GM23338 (cell line): ENCODE data around the gene LRBA. TPM values are rescaled to one million over a fixed set of nuclear protein-coding genes. Genes with fewer than 3 reads are reported as not detected.

Experiments used
- ATAC-seq: fragments of 200-7000 bp; cut with Tn5 transposase; 3 replicates; pipeline ENCODE4 v1.9.1; 2020
- DNase-seq: peaks from one replicate; pipeline ENCODE4 v3.0.0-alpha.2; 2015; ENCODE audit warnings: low spot score
- H2AFZ ChIP-seq: fragments of 200-600 bp; sonication (generic); 2 replicates; pipeline ENCODE4 v1.8.0; 2016; ENCODE audit warnings: antibody characterized with exemption, mild to moderate bottlenecking, moderate library complexity
- H3F3A ChIP-seq: fragments of 200-600 bp; sonication (generic); replicated peaks from 2 replicates; pipeline ENCODE4 v1.8.0; 2017; ENCODE audit warnings: antibody characterized with exemption, mixed run types, low read depth
- H3K27ac ChIP-seq: fragments of 200-600 bp; sonication (generic); 2 replicates; pipeline ENCODE4 v1.6.1; 2016; ENCODE audit warnings: low read depth
- H3K27me3 ChIP-seq: fragments of 200-600 bp; sonication (generic); 2 replicates; pipeline ENCODE4 v1.8.0; 2016; ENCODE audit warnings: mild to moderate bottlenecking, mixed run types, moderate library complexity; ENCODE audit not compliant: insufficient read depth
- H3K36me3 ChIP-seq: fragments of 200-600 bp; sonication (generic); 2 replicates; pipeline ENCODE4 v1.8.0; 2016; ENCODE audit warnings: mild to moderate bottlenecking; ENCODE audit not compliant: insufficient read depth
- H3K4me1 ChIP-seq: fragments of 200-600 bp; sonication (generic); 2 replicates; pipeline ENCODE4 v1.8.0; 2016; ENCODE audit warnings: mild to moderate bottlenecking, moderate library complexity; ENCODE audit not compliant: insufficient read depth
- H3K4me2 ChIP-seq: fragments of 200-600 bp; sonication (generic); 2 replicates; pipeline ENCODE4 v1.7.1; 2017; ENCODE audit warnings: mixed run types
- H3K4me3 ChIP-seq: fragments of 200-600 bp; sonication (generic); 2 replicates; pipeline ENCODE4 v1.6.1; 2016; ENCODE audit warnings: mixed run types
- H3K79me2 ChIP-seq: fragments of 200-600 bp; sonication (generic); replicated peaks from 2 replicates; pipeline ENCODE4 v1.8.0; 2017; ENCODE audit warnings: mild to moderate bottlenecking; ENCODE audit not compliant: insufficient read depth
- H3K9me2 ChIP-seq: fragments of 200-600 bp; sonication (generic); 2 replicates; pipeline ENCODE4 v1.8.0; 2017; ENCODE audit not compliant: insufficient read depth
- H4K20me1 ChIP-seq: fragments of 200-600 bp; sonication (generic); replicated peaks from 2 replicates; pipeline ENCODE4 v1.8.0; 2017; ENCODE audit warnings: mild to moderate bottlenecking; ENCODE audit not compliant: insufficient read depth
- H3K27ac Mint-ChIP-seq: 2 replicates; pipeline ENCODE4 v1.8.0; 2020; ENCODE audit warnings: inconsistent platforms, mild to moderate bottlenecking, moderate library complexity, mixed read lengths
- H3K27me3 Mint-ChIP-seq: 3 replicates; pipeline ENCODE4 v1.8.0; 2022; ENCODE audit warnings: low read depth, mild to moderate bottlenecking, moderate library complexity, mixed read lengths, inconsistent platforms; ENCODE audit not compliant: insufficient read depth, poor library complexity
- H3K36me3 Mint-ChIP-seq: 3 replicates; pipeline ENCODE4 v1.8.0; 2021; ENCODE audit warnings: low read depth, mild to moderate bottlenecking, inconsistent platforms, moderate library complexity, mixed read lengths
- H3K4me1 Mint-ChIP-seq: 3 replicates; pipeline ENCODE4 v1.8.0; 2020; ENCODE audit warnings: mild to moderate bottlenecking, inconsistent platforms, mixed read lengths
- H3K4me3 Mint-ChIP-seq: 3 replicates; pipeline ENCODE4 v1.8.0; 2021; ENCODE audit warnings: moderate library complexity, mild to moderate bottlenecking, inconsistent platforms, mixed read lengths
- H3K9me3 Mint-ChIP-seq: 3 replicates; pipeline ENCODE4 v1.8.0; 2020; ENCODE audit warnings: moderate library complexity, mild to moderate bottlenecking, inconsistent platforms, mixed read lengths
- CREB1 ChIP-seq: fragments of 250-450 bp; sonication (Bioruptor Pico); IDR thresholded peaks from 2 replicates; pipeline ENCODE4 v1.5.0; 2020; ENCODE audit warnings: low read depth, mild to moderate bottlenecking, moderate library complexity
- CTCF ChIP-seq, 2 experiments: fragments of 200-600 bp in 1 of 2; sonication (generic) in 1 of 2; conservative IDR thresholded peaks; 2 replicates each; pipeline versions ENCODE4 v1.5.1 to v1.6.1; 2016 to 2017; ENCODE audit warnings: antibody characterized with exemption in 2 of 2, low read depth in 2 of 2, mild to moderate bottlenecking in 2 of 2, moderate library complexity in 1 of 2
- EZH2phosphoT487 ChIP-seq: fragments of 200-600 bp; sonication (generic); IDR thresholded peaks from one replicate; pipeline ENCODE4 v1.8.1; 2018; ENCODE audit warnings: antibody characterized with exemption; ENCODE audit not compliant: unreplicated experiment
- JUNB ChIP-seq: IDR thresholded peaks from one replicate; pipeline ENCODE4 v1.6.1; 2016; ENCODE audit warnings: antibody characterized with exemption; ENCODE audit not compliant: unreplicated experiment
- POLR2AphosphoS5 ChIP-seq: IDR thresholded peaks from 2 replicates; pipeline ENCODE4 v1.6.1; 2016; ENCODE audit warnings: antibody characterized with exemption, low read depth
- REST ChIP-seq: IDR thresholded peaks from one replicate; pipeline ENCODE4 v1.6.1; 2018; ENCODE audit warnings: antibody characterized with exemption; ENCODE audit not compliant: unreplicated experiment
- ZNF114 ChIP-seq: fragments of 250-450 bp; sonication (Bioruptor Pico); IDR thresholded peaks from 2 replicates; pipeline ENCODE4 v1.5.0; 2020; ENCODE audit warnings: mild to moderate bottlenecking, moderate library complexity
- ZNF331 ChIP-seq: fragments of 250-450 bp; sonication (Bioruptor Pico); IDR thresholded peaks from 2 replicates; pipeline ENCODE4 v1.5.0; 2020; ENCODE audit warnings: low read depth, mild to moderate bottlenecking, moderate library complexity
- polyA plus RNA-seq: library from polyadenylated mRNA; unstranded; fragments of >200 nt; fragmentation: Nextera tagmentation; extraction: Ambion mirVana; gene quantifications from 2 replicates; pipeline ENCODE4 v1.2.1, GENCODE V29; 2016
- total RNA-seq: library from RNA; depleted of rRNA; stranded (reverse); fragments of >200 nt; shearing (Covaris generic); gene quantifications from 2 replicates; pipeline ENCODE4 v1.2.3, GENCODE V29; 2014

The LRBA gene
- total and polyA plus RNA-seq, 2 experiments from 2014 or later: 23.3 to 126 TPM

- Histone ChIP-seq H3K4me2 (no peak overlapping the region), H3K27ac (no peak overlapping the region), H3K4me1 (peaks cover 19% of the 10 kb centered on the region), H4K20me1 (no peaks in the 10 kb centered on the region), H3K36me3 (no peaks in the 10 kb centered on the region), H3K79me2 (no peaks in the 10 kb centered on the region), H3F3A (no peaks in the 10 kb centered on the region), H3K9me2 (no peaks in the 10 kb centered on the region), H3K27me3 (no peaks in the 10 kb centered on the region), H2AFZ (no peak overlapping the region), H3K4me3 (no peak overlapping the region)
- Mint-ChIP-seq H3K4me3 (no peak overlapping the region), H3K36me3 (no peaks in the 10 kb centered on the region), H3K27ac (no peak overlapping the region), H3K9me3 (no peaks in the 10 kb centered on the region), H3K4me1 (peaks cover 20% of the 10 kb centered on the region; the same call in 2 of the 3 replicates), H3K27me3 (peaks cover 2% of the 10 kb centered on the region)
- TF ChIP-seq CREB1 (no peak), EZH2phosphoT487 (no peak), ZNF114 (CRISPR knock-in tag) (no peak), ZNF331 (no peak), JUNB (no peak)
- ATAC-seq: no peak
- DNase-seq: no peak
Observed at GRCh38 chr4:150243932-150244331, 771.2 kb downstream of the LRBA start.

- peaks cover 17% of the 10 kb centered on the region; the same call in 2 of the 3 replicates for H3K4me1 Mint-ChIP-seq
- peaks cover 2% of the 10 kb centered on the region for H3K27me3 Mint-ChIP-seq
- ATAC-seq (peak; percentile 91), DNase-seq (peak; percentile 80)
- Histone ChIP-seq H3K4me1 (peaks cover 18% of the 10 kb centered on the region), H4K20me1 (no peaks in the 10 kb centered on the region), H3K79me2 (no peaks in the 10 kb centered on the region), H3K4me3 (no peak overlapping the region), H3K36me3 (no peaks in the 10 kb centered on the region), H3K27me3 (no peaks in the 10 kb centered on the region), H3F3A (no peaks in the 10 kb centered on the region), H3K9me2 (no peaks in the 10 kb centered on the region), H3K27ac (no peak overlapping the region), H2AFZ (no peak overlapping the region), H3K4me2 (no peak overlapping the region)
- no peak overlapping the region for H3K4me3 Mint-ChIP-seq
- TF ChIP-seq CREB1 (peak; percentile 13; the same call in 1 of the 2 replicates), POLR2AphosphoS5 (no peak), CTCF (conservative IDR thresholded peaks at IDR 0.05; ENCODE audit: low read depth in 2 of 2) (peak; percentile 93 to 95)
- no peaks in the 10 kb centered on the region for H3K36me3 Mint-ChIP-seq
- no peak overlapping the region for H3K27ac Mint-ChIP-seq
- H3K9me3 Mint-ChIP-seq: no peaks in the 10 kb centered on the region
Observed at GRCh38 chr4:150242820-150243458, 772.1 kb downstream of the LRBA start.

GRCh38 chr4:150240011-150240410 lies 775.1 kb downstream of the LRBA start:
- Histone ChIP-seq H3K27ac (no peak overlapping the region), H3K36me3 (no peaks in the 10 kb centered on the region), H3K4me1 (peaks cover 20% of the 10 kb centered on the region), H3K4me3 (no peak overlapping the region), H3F3A (no peaks in the 10 kb centered on the region), H3K4me2 (no peak overlapping the region), H3K9me2 (no peaks in the 10 kb centered on the region), H3K27me3 (no peaks in the 10 kb centered on the region), H2AFZ (no peak overlapping the region), H3K79me2 (no peaks in the 10 kb centered on the region), H4K20me1 (no peaks in the 10 kb centered on the region)
- DNase-seq (no peak), ATAC-seq (no peak)
- Mint-ChIP-seq H3K27ac (no peak overlapping the region), H3K36me3 (no peaks in the 10 kb centered on the region), H3K27me3 (peaks cover 2% of the 10 kb centered on the region), H3K9me3 (no peaks in the 10 kb centered on the region), H3K4me1 (peaks cover 25% of the 10 kb centered on the region), H3K4me3 (no peak overlapping the region)
- TF ChIP-seq ZNF331: no peak
- TF ChIP-seq JUNB: no peak
- no peak for TF ChIP-seq ZNF114 (CRISPR knock-in tag)
- TF ChIP-seq CREB1: no peak
- TF ChIP-seq REST: no peak
